ENCODE results near the gene LTBP3. TPM values are rescaled to one million over a fixed set of nuclear protein-coding genes. Genes with fewer than 3 reads are reported as not detected.
A peak's percentile ranks its signal among the peaks of the same experiment; 100 is the strongest.

LTBP3 gene
- total RNA-seq, 1 experiment from 2014 or later, result 248 TPM

- peak overlapping the region; percentile 96 for H3K4me2 ChIP-seq (ENCODE audit: low read length)
- no peaks in the 10 kb centered on the region for H3K9me3 ChIP-seq (ENCODE audit: control insufficient read depth in 1 of 2, insufficient read depth in 1 of 2, low read depth in 1 of 2, low read length in 2 of 2)
- H3K79me2 ChIP-seq (ENCODE audit: insufficient read depth, low read length), result peaks cover 28% of the 10 kb centered on the region
- 0 out of 4 replicates have a peak, but pooled peaks cover 0 to 4% of the 10 kb centered on the region in 2 experiments for H3K36me3 ChIP-seq (ENCODE audit: control insufficient read depth in 1 of 2, insufficient read depth in 2 of 2, low read length in 2 of 2)
- no peak overlapping the region for H2AFZ ChIP-seq (ENCODE audit: low read depth, low read length, poor library complexity, severe bottlenecking)
- peak overlapping the region; percentile 31 to 68 for H3K4me3 ChIP-seq (replicated peaks in 1 of 2; ENCODE audit: low read depth in 1 of 2, low read length in 2 of 2)
- intact Hi-C loops (cut with micrococcal nuclease), result no loop called here
- ChIA-PET POLR2A (interaction anchor here (0.9 to 1.4 kb wide), 2 partner anchors 9 to 56 kb away, joined by 3 to 4 read pairs; no protein-coding TSS in a partner anchor), RAD21 (ENCODE audit: low non-redundant PET in 1 of 2, low total read pairs in 2 of 2, uncharacterized antibody in 2 of 2, unreplicated experiment in 2 of 2) (no interaction called here), CTCF (no interaction called here)
- TF ChIP-seq EGR1 (IDR thresholded peaks at IDR 0.05; ENCODE audit: low read depth) (no peak), POLR2AphosphoS5 (IDR thresholded peaks at IDR 0.05; ENCODE audit: low read depth, low read length) (peak; percentile 77), TCF7L2 (IDR thresholded peaks at IDR 0.05; ENCODE audit: borderline replicate concordance, extremely low read depth, insufficient read depth, insufficient read length) (peak; percentile 29)
- TF ChIP-seq, protein P1, sequence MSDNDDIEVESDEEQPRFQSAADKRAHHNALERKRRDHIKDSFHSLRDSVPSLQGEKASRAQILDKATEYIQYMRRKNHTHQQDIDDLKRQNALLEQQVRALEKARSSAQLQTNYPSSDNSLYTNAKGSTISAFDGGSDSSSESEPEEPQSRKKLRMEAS (IDR thresholded peaks at IDR 0.05), result no peak
- H3K27me3 ChIP-seq (ENCODE audit: insufficient read depth, low read length), result no peaks in the 10 kb centered on the region
- ATAC-seq (peak; percentile 45), DNase-seq (ENCODE audit: low read depth, low spot score) (peak; percentile 71)
- BruUV-seq (replicated peaks), result no TSS peak
- peak overlapping the region; percentile 83 for H3K9ac ChIP-seq (ENCODE audit: low read length)
- peaks cover 78 to 94% of the 10 kb centered on the region in 2 experiments for H3K4me1 ChIP-seq (ENCODE audit: control insufficient read depth in 1 of 2, insufficient read depth in 2 of 2, low read length in 2 of 2)
- H4K20me1 ChIP-seq (ENCODE audit: insufficient read depth), result no peaks in the 10 kb centered on the region
- H3K9me2 ChIP-seq (ENCODE audit: insufficient read depth), result no peaks in the 10 kb centered on the region
- H3K27ac ChIP-seq (ENCODE audit: low read depth, low read length), result peak overlapping the region; percentile 99
Observed at GRCh38 chr11:65555693-65556231, 2.4 kb downstream of the LTBP3 start.

DNA sequence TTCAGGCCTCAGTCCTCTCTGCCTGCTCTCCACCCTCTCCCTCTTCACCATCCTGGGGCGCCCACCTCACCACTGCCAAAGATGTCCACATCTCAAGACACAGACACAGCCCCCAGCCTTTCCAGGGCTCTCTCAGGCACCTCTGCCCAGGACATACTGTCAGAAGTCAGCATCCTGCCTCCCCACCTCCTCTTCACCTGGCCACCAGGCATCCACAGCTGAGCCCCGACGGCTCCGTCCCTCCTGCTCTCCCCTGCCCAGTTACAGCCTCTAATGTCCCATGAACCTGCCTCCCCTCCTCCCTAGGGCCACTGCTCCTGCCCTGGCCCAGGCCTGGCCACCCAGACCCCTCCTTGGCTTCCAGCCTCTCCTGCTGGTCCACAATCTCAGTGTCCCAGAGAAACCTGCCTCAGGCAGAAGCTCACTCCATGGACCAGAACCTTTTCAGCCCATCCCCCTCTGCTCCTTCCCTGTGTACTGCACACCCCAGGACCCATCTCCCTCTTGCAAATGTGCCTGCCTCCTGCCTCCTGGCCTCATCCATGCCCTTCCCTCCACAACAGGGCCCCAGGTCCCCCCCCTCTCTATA is 3.2 kb downstream of the LTBP3 start:
- RAD21 ChIA-PET (ENCODE audit: low non-redundant PET in 1 of 2, low total read pairs in 2 of 2, uncharacterized antibody in 2 of 2, unreplicated experiment in 2 of 2), result no interaction called here
- peak overlapping the region; percentile 99 for H3K27ac ChIP-seq (ENCODE audit: low read depth, low read length)
- peak overlapping the region; percentile 31 to 68 for H3K4me3 ChIP-seq (replicated peaks in 1 of 2; ENCODE audit: low read depth in 1 of 2, low read length in 2 of 2)
- POLR2A ChIA-PET, result interaction anchor here (0.9 to 1.4 kb wide), 2 partner anchors 8 to 55 kb away, joined by 3 to 4 read pairs; no protein-coding TSS in a partner anchor
- H3K9ac ChIP-seq (ENCODE audit: low read length), result peak overlapping the region; percentile 83
- no peaks in the 10 kb centered on the region for H3K27me3 ChIP-seq (ENCODE audit: insufficient read depth, low read length)
- no peaks in the 10 kb centered on the region for H3K9me2 ChIP-seq (ENCODE audit: insufficient read depth)
- TF ChIP-seq SRF (IDR thresholded peaks at IDR 0.05; ENCODE audit: low read depth) (no peak), ZNF274 (IDR thresholded peaks at IDR 0.05; ENCODE audit: low read depth, low read length) (no peak), CBX3 (IDR thresholded peaks at IDR 0.05; ENCODE audit: low read depth) (no peak), CTCF (IDR thresholded peaks at IDR 0.05 in 2 of 3, conservative IDR thresholded peaks at IDR 0.05 in 1 of 3; ENCODE audit: borderline replicate concordance in 1 of 3, insufficient read depth in 1 of 3, low read depth in 2 of 3, low read length in 2 of 3) (no peak), JUND (IDR thresholded peaks at IDR 0.05) (no peak), EGR1 (IDR thresholded peaks at IDR 0.05; ENCODE audit: low read depth) (no peak), POLR2A (IDR thresholded peaks at IDR 0.05; ENCODE audit: borderline replicate concordance, extremely low read depth, insufficient read depth, insufficient read length) (no peak), CEBPB (IDR thresholded peaks at IDR 0.05; ENCODE audit: low read depth) (no peak), POLR2AphosphoS5 (IDR thresholded peaks at IDR 0.05; ENCODE audit: low read depth, low read length) (no peak), RAD21 (IDR thresholded peaks at IDR 0.05; ENCODE audit: low read depth) (no peak), FOSL1 (IDR thresholded peaks at IDR 0.05; ENCODE audit: low read depth) (no peak), EZH2phosphoT487 (IDR thresholded peaks at IDR 0.05; ENCODE audit: borderline replicate concordance) (no peak), EZH2 (IDR thresholded peaks at IDR 0.05) (no peak), ATF3 (IDR thresholded peaks at IDR 0.05) (no peak), SP1 (IDR thresholded peaks at IDR 0.05; ENCODE audit: low read depth) (no peak)
- TF ChIP-seq, protein P1 (IDR thresholded peaks at IDR 0.05), result no peak
- CTCF ChIA-PET, result no interaction called here
- peaks cover 28% of the 10 kb centered on the region for H3K79me2 ChIP-seq (ENCODE audit: insufficient read depth, low read length)
- peaks cover 0 to 4% of the 10 kb centered on the region in 2 experiments; a peak in 2 of 4 replicates for H3K36me3 ChIP-seq (ENCODE audit: control insufficient read depth in 1 of 2, insufficient read depth in 2 of 2, low read length in 2 of 2)
- H4K20me1 ChIP-seq (ENCODE audit: insufficient read depth), result no peaks in the 10 kb centered on the region
- no TSS peak for BruUV-seq (replicated peaks)
- no peak for DNase-seq (ENCODE audit: low read depth, low spot score)
- H3K9me3 ChIP-seq (ENCODE audit: control insufficient read depth in 1 of 2, insufficient read depth in 1 of 2, low read depth in 1 of 2, low read length in 2 of 2), result no peaks in the 10 kb centered on the region
- intact Hi-C loops (cut with micrococcal nuclease), result no loop called here
- peak overlapping the region; percentile 96 for H3K4me2 ChIP-seq (ENCODE audit: low read length)
- no peak for ATAC-seq
- no peak overlapping the region for H2AFZ ChIP-seq (ENCODE audit: low read depth, low read length, poor library complexity, severe bottlenecking)
- H3K4me1 ChIP-seq (ENCODE audit: control insufficient read depth in 1 of 2, insufficient read depth in 2 of 2, low read length in 2 of 2), result peaks cover 75 to 91% of the 10 kb centered on the region in 2 experiments

Measured in HCT116 (cell line).